ENCODE data around the gene TPM4.
"Not testable (repeated sequence)": the region's sequence is repeated elsewhere in the genome, so short reads cannot be mapped to it uniquely, and the experiment has no call there.

Gene TPM4

GRCh38 chr19:16073988-16074387, 2.3 kb upstream of the TPM4 start:
- DNase-seq (ENCODE audit: low spot score): no peak

- DNase-seq (ENCODE audit: low spot score): no peak
Measured at GRCh38 chr19:16074488-16075365, 1.6 kb upstream of the TPM4 start.

GRCh38 chr19:16075430-16076153, 703 bp upstream of the TPM4 start:
- no peak for DNase-seq (ENCODE audit: low spot score)

- no peak for DNase-seq (ENCODE audit: low spot score)
Measured at GRCh38 chr19:16076958-16077611, 790 bp downstream of the TPM4 start.

- peak; percentile 62 for DNase-seq (ENCODE audit: low spot score)
Measured at GRCh38 chr19:16077984-16078758, 1.9 kb downstream of the TPM4 start.

- peak; percentile 93 for DNase-seq (ENCODE audit: low spot score)
Measured at GRCh38 chr19:16078759-16079707, 2.7 kb downstream of the TPM4 start.

- no peak for DNase-seq (ENCODE audit: low spot score)
Measured at GRCh38 chr19:16084067-16084685, 7.9 kb downstream of the TPM4 start.

GRCh38 chr19:16085115-16085514, 8.8 kb downstream of the TPM4 start:
- no peak for DNase-seq (ENCODE audit: low spot score)

- not testable (repeated sequence) for DNase-seq (ENCODE audit: low spot score)
Measured at GRCh38 chr19:16087404-16087803, 11.1 kb downstream of the TPM4 start.

- no peak for DNase-seq (ENCODE audit: low spot score)
Measured at GRCh38 chr19:16087940-16088339, 11.6 kb downstream of the TPM4 start.

- DNase-seq (ENCODE audit: low spot score): no peak
Measured at GRCh38 chr19:16088351-16089009, 12.2 kb downstream of the TPM4 start.

GRCh38 chr19:16089010-16089846, 12.9 kb downstream of the TPM4 start:
- no peak for DNase-seq (ENCODE audit: low spot score)

GRCh38 chr19:16091546-16092475, 15.5 kb downstream of the TPM4 start:
- DNase-seq (ENCODE audit: low spot score): no peak

GRCh38 chr19:16094360-16095070, 18.2 kb downstream of the TPM4 start:
- DNase-seq (ENCODE audit: low spot score): no peak

- no peak for DNase-seq (ENCODE audit: low spot score)
Measured at GRCh38 chr19:16095071-16095571, 18.8 kb downstream of the TPM4 start.

GRCh38 chr19:16096280-16096855, 20.1 kb downstream of the TPM4 start:
- DNase-seq (ENCODE audit: low spot score): no peak

- no peak for DNase-seq (ENCODE audit: low spot score)
Measured at GRCh38 chr19:16098416-16098768, 22.1 kb downstream of the TPM4 start.
